Stomach (tissue), 9 donors: ENCODE data around the gene RPL36. TPM values are rescaled to one million over a fixed set of nuclear protein-coding genes. Genes with fewer than 3 reads are reported as not detected.

Experiments used
- DNase-seq, 2 donors: peaks; one replicate each; pipeline versions ENCODE4 v3.0.0 to v3.0.0-alpha.2; 2013 to 2019
- H3K27ac ChIP-seq, 5 donors: fragments of 200-600 bp in 4 of 5; sonication (generic) in 4 of 5; one replicate each; pipeline ENCODE4 v1.5.1; 2013 to 2019; ENCODE audit warnings: mild to moderate bottlenecking in 1 of 5, moderate library complexity in 1 of 5
- H3K27me3 ChIP-seq, 3 donors: fragments of 200-600 bp; sonication (generic); one replicate each; pipeline ENCODE4 v1.5.1; 2017 to 2019; ENCODE audit warnings: mixed run types in 1 of 3
- H3K36me3 ChIP-seq, 4 donors: fragments of 200-600 bp; sonication (generic); 1 replicate in 3 of 4; 2 replicates in 1 of 4; pipeline ENCODE4 v1.5.1; 2016 to 2019
- H3K4me1 ChIP-seq, 4 donors: fragments of 200-600 bp; sonication (generic); one replicate each; pipeline ENCODE4 v1.5.1; 2016 to 2019
- H3K4me3 ChIP-seq, 4 donors: fragments of 200-600 bp; sonication (generic) in 3 of 4; one replicate each; pipeline ENCODE4 v1.5.1; 2016 to 2019; ENCODE audit warnings: mild to moderate bottlenecking in 1 of 4
- H3K9me3 ChIP-seq, 4 donors: fragments of 200-600 bp; sonication (generic); one replicate each; pipeline ENCODE4 v1.5.1; 2016 to 2019
- CTCF ChIP-seq, 7 experiments: fragments of 450-650 bp in 4 of 7; fragments of 200-600 bp in 3 of 7; sonication (generic) in 3 of 7; IDR thresholded peaks; one replicate each; pipeline ENCODE4 v1.5.1; 2016 to 2019; ENCODE audit warnings: antibody characterized with exemption in 7 of 7, control low read depth in 2 of 7, mild to moderate bottlenecking in 1 of 7
- EP300 ChIP-seq: sonication (generic); formaldehyde crosslinking; IDR thresholded peaks from one replicate; pipeline ENCODE4 v1.6.1; 2017; ENCODE audit warnings: antibody characterized with exemption
- POLR2A ChIP-seq, 4 donors: fragments of 450-650 bp; IDR thresholded peaks; one replicate each; pipeline ENCODE4 v1.6.1; 2016; ENCODE audit warnings: antibody characterized with exemption in 4 of 4, control low read depth in 2 of 4, mild to moderate bottlenecking in 1 of 4, moderate library complexity in 1 of 4
- POLR2AphosphoS5 ChIP-seq, 3 donors: sonication (generic); formaldehyde crosslinking; IDR thresholded peaks; one replicate each; pipeline ENCODE4 v1.6.1; 2016; ENCODE audit warnings: antibody characterized with exemption in 3 of 3
- WGBS, 5 donors: extraction: QIAGEN DNeasy Blood & Tissue Kit in 3 of 5; methylation state at CpG; one replicate each; pipeline versions ENCODE4 v1.1.5 to v1.1.7; 2013 to 2018; 5-methylcytosine and 5-hydroxymethylcytosine counted together
- intact Hi-C: fragments of 100-400 bp; cut with DNase I; formaldehyde crosslinking; loops from one replicate; pipeline ENCODE4 v1.15.1; 2023; ENCODE audit warnings: low total_unique reads
- polyA plus RNA-seq, 3 donors: library from polyadenylated mRNA; stranded (reverse); fragments of 200-250 nt; gene quantifications; one replicate each; pipeline ENCODE4 v1.2.3, GENCODE V29; 2013
- total RNA-seq, 5 donors: library from RNA; depleted of rRNA; stranded (reverse); fragments of >200 nt; gene quantifications; one replicate each; pipeline versions ENCODE4 v1.1.0 to v1.2.3, GENCODE V29; 2014 to 2016
- donor health status: healthy with polysubstance abuse.
- donor health status: Bipolar disorder and iron deficiency.
- donor health status: healthy.

The RPL36 gene
- total and polyA plus RNA-seq, 8 donors = 121 to 2,132 (median 649) TPM

- Histone ChIP-seq H3K4me3 (peak overlapping the region; percentile 93 to 99 (median 98)), H3K27ac (peak overlapping the region in 4 of 5 donors; percentile 95 to 99 (median 96)), H3K27me3 (no peaks in the 10 kb centered on the region), H3K9me3 (no peaks in the 10 kb centered on the region), H3K4me1 (peaks cover 18 to 37% (median 28%) of the 10 kb centered on the region in 4 donors), H3K36me3 (peaks cover 3 to 22% (median 16%) of the 10 kb centered on the region in 4 donors)
- no peak for TF ChIP-seq CTCF (IDR thresholded peaks at IDR 0.05)
- no peak for TF ChIP-seq POLR2AphosphoS5 (IDR thresholded peaks at IDR 0.05)
- TF ChIP-seq POLR2A (IDR thresholded peaks at IDR 0.05) = no peak
- TF ChIP-seq EP300 = no peak
- WGBS, 5 donors = 16 to 26% (median 22%) methylated on average over 11 of the region's 11 CpGs
- no peak for DNase-seq
- intact Hi-C loops = no loop called here
Observed at GRCh38 chr19:5718579-5719273, 28.6 kb downstream of the RPL36 start.

GRCh38 chr19:5719274-5719960 lies 29.3 kb downstream of the RPL36 start:
- Histone ChIP-seq H3K27me3 (no peaks in the 10 kb centered on the region), H3K27ac (peak overlapping the region; percentile 83 to 99 (median 96)), H3K4me1 (peaks cover 18 to 37% (median 28%) of the 10 kb centered on the region in 4 donors), H3K9me3 (no peaks in the 10 kb centered on the region), H3K4me3 (peak overlapping the region; percentile 93 to 99 (median 98)), H3K36me3 (peaks cover 0 to 15% (median 10%) of the 10 kb centered on the region in 4 donors)
- TF ChIP-seq CTCF (IDR thresholded peaks at IDR 0.05) (no peak), POLR2AphosphoS5 (IDR thresholded peaks at IDR 0.05) (no peak), POLR2A (IDR thresholded peaks at IDR 0.05) (no peak), EP300 (no peak)
- 0 to 1% (median 1%) methylated on average over 42 to 58 of the region's 58 CpGs for WGBS, 5 donors
- peak in 1 of 2 donors; percentile 51 for DNase-seq
- intact Hi-C loops = no loop called here

- Histone ChIP-seq H3K4me1 (peaks cover 18 to 37% (median 28%) of the 10 kb centered on the region in 4 donors), H3K4me3 (peak within 1 kb of the TSS; percentile 93 to 99 (median 98)), H3K36me3 (peaks cover 0 to 11% (median 8%) of the 10 kb centered on the region in 4 donors), H3K27ac (peak within 1 kb of the TSS; percentile 83 to 99 (median 96)), H3K9me3 (no peaks in the 10 kb centered on the region), H3K27me3 (no peaks in the 10 kb centered on the region)
- DNase-seq = peak; percentile 99 to 100
- intact Hi-C loops = no loop called here
- 0 to 1% (median 0%) methylated on average over 35 to 90 of the region's 90 CpGs for WGBS, 5 donors
- TF ChIP-seq POLR2A (IDR thresholded peaks at IDR 0.05) (no peak), EP300 (no peak), POLR2AphosphoS5 (IDR thresholded peaks at IDR 0.05) (peak; percentile 90 to 99 (median 98)), CTCF (IDR thresholded peaks at IDR 0.05) (peak in 5 of 7 experiments; percentile 91 to 98 (median 93))
Observed at GRCh38 chr19:5719961-5720790, 30.1 kb downstream of the RPL36 start, which contains the start of the genes CATSPERD and LONP1. CATSPERD (plus strand) TSS chr19:5720637; CDS start chr19:5720738, 101 bp downstream. LONP1 (minus strand) TSS chr19:5720146; CDS start chr19:5720132, 14 bp downstream.
